HepG2 (cell line): ENCODE data around the gene GNG7. TPM values are rescaled to one million over a fixed set of nuclear protein-coding genes. Genes with fewer than 3 reads are reported as not detected.

Experiments used
- ATAC-seq: fragments of 200-7000 bp; cut with Tn5 transposase; 3 replicates; pipeline ENCODE4 v1.9.1; 2020; ENCODE audit warnings: mild to moderate bottlenecking, moderate library complexity
- BruUV-seq: library from RNA; stranded (reverse); fragments of 400-500 nt; replicated peaks from 2 replicates; lab custom pipeline; 2021; lab: Mats Ljungman, UMichigan
- CTCF ChIA-PET: fragments of 300-600 bp; formaldehyde crosslinking; extraction: SDS; loops from one replicate; lab custom pipeline; 2021; ENCODE audit warnings: low total read pairs, inconsistent platforms, low intra/inter-chr PET ratio; lab: Yijun Ruan, JAX
- POLR2A ChIA-PET: fragments of 350-600 bp; sonication (Branson Sonifier 250); formaldehyde crosslinking; loops from one replicate; lab custom pipeline; 2020; ENCODE audit warnings: antibody characterized with exemption, inconsistent platforms; lab: Yijun Ruan, JAX
- DNase-seq: peaks from one replicate; pipeline ENCODE4 v3.0.0-alpha.2; 2015; ENCODE audit warnings: low spot score
- FAIRE-seq: peaks from 3 replicates; lab custom pipeline; 2011; peaks lifted over from hg19 to GRCh38; lab: Jason Lieb, UNC
- H2AFZ ChIP-seq: one replicate; pipeline ENCODE4 v1.6.1; 2011; ENCODE audit warnings: low read length, inconsistent platforms
- H3K27ac ChIP-seq: fragments of 300-600 bp; 3 replicates; pipeline ENCODE4 v1.8.0; 2011; ENCODE audit warnings: mixed run types, mild to moderate bottlenecking, mixed read lengths, low read length, inconsistent platforms; ENCODE audit not compliant: insufficient read depth; ENCODE audit errors: extremely low read length
- H3K27me3 ChIP-seq, 2 experiments: fragments of 200-600 bp in 1 of 2; 2 replicates in 1 of 2; 3 replicates in 1 of 2; pipeline versions ENCODE4 v1.6.0 to v1.8.0; 2011; ENCODE audit warnings: low read length in 2 of 2, mild to moderate bottlenecking in 2 of 2, moderate library complexity in 2 of 2, inconsistent platforms in 1 of 2; ENCODE audit not compliant: insufficient read depth in 2 of 2, control insufficient read depth in 1 of 2
- H3K36me3 ChIP-seq, 2 experiments: fragments of 200-600 bp in 1 of 2; replicated peaks in 1 of 2; 2 replicates in 1 of 2; 3 replicates in 1 of 2; pipeline versions ENCODE4 v1.5.1 to v1.8.0; 2011; ENCODE audit warnings: low read length in 2 of 2, inconsistent platforms in 1 of 2; ENCODE audit not compliant: insufficient read depth in 2 of 2, control insufficient read depth in 1 of 2
- H3K4me1 ChIP-seq: 2 replicates; pipeline ENCODE4 v1.5.1; 2012; ENCODE audit warnings: low read length, inconsistent platforms; ENCODE audit not compliant: insufficient read depth
- H3K4me2 ChIP-seq: 2 replicates; pipeline ENCODE4 v1.6.0; 2011; ENCODE audit warnings: low read depth, low read length, inconsistent platforms
- H3K4me3 ChIP-seq, 3 experiments: fragments of 200-600 bp in 1 of 3; sonication (generic), shearing (Covaris generic) in 1 of 3; replicated peaks in 1 of 3; 2 replicates each; pipeline ENCODE4 v1.5.1; 2011 to 2016; ENCODE audit warnings: low read length in 3 of 3, inconsistent platforms in 2 of 3, low read depth in 2 of 3, mild to moderate bottlenecking in 2 of 3, control low read depth in 1 of 3, mixed read lengths in 1 of 3; ENCODE audit not compliant: insufficient read depth in 1 of 3
- H3K79me2 ChIP-seq: one replicate; pipeline ENCODE4 v1.6.1; 2011; ENCODE audit warnings: low read length, inconsistent platforms; ENCODE audit not compliant: insufficient read depth
- H3K9ac ChIP-seq: 2 replicates; pipeline ENCODE4 v1.6.0; 2011; ENCODE audit warnings: mild to moderate bottlenecking, low read depth, low read length, inconsistent platforms; ENCODE audit not compliant: insufficient read depth
- H3K9me3 ChIP-seq: 2 replicates; pipeline ENCODE4 v1.5.1; 2012; ENCODE audit warnings: mild to moderate bottlenecking, low read length
- H4K20me1 ChIP-seq: 2 replicates; pipeline ENCODE4 v1.6.0; 2011; ENCODE audit warnings: inconsistent platforms, mild to moderate bottlenecking, low read length, moderate library complexity; ENCODE audit not compliant: insufficient read depth
- CREB3 ChIP-seq: sonication (generic); formaldehyde crosslinking; IDR thresholded peaks from 2 replicates; pipeline ENCODE4 v1.5.0; 2020; ENCODE audit warnings: missing genetic modification reagents
- DZIP1 ChIP-seq: sonication (generic); formaldehyde crosslinking; IDR thresholded peaks from 2 replicates; pipeline ENCODE4 v1.5.0; 2020; ENCODE audit warnings: mild to moderate bottlenecking, missing genetic modification reagents
- ESRRA ChIP-seq: sonication (generic); formaldehyde crosslinking; IDR thresholded peaks from 2 replicates; pipeline ENCODE4 v1.5.1; 2020; ENCODE audit warnings: mild to moderate bottlenecking, low read depth, missing genetic modification reagents
- MAFK ChIP-seq, 2 experiments: IDR thresholded peaks in 1 of 2; conservative IDR thresholded peaks in 1 of 2; 2 replicates each; pipeline ENCODE4 v1.6.1; 2011; ENCODE audit warnings: improper control_type of control experiment in 2 of 2, low read length in 2 of 2
- SRSF1 ChIP-seq: fragments of 200-400 bp; formaldehyde crosslinking; optimal IDR thresholded peaks from 2 replicates; pipeline ENCODE3; 2017; ENCODE audit warnings: mild to moderate bottlenecking, low read depth, low read length, moderate library complexity
- ZBTB34 ChIP-seq: sonication (generic); formaldehyde crosslinking; IDR thresholded peaks from 2 replicates; pipeline ENCODE4 v1.8.0; 2022; ENCODE audit warnings: mild to moderate bottlenecking, missing genetic modification reagents
- ZBTB4 ChIP-seq: sonication (generic); formaldehyde crosslinking; IDR thresholded peaks from 2 replicates; pipeline ENCODE4 v1.4.0; 2020; ENCODE audit warnings: missing genetic modification reagents, mild to moderate bottlenecking, borderline replicate concordance
- ZNF274 ChIP-seq: sonication (generic); formaldehyde crosslinking; IDR thresholded peaks from 2 replicates; pipeline ENCODE4 v1.5.1; 2020; ENCODE audit warnings: mild to moderate bottlenecking, missing genetic modification reagents
- ZNF510 ChIP-seq: sonication (generic); formaldehyde crosslinking; IDR thresholded peaks from 2 replicates; pipeline ENCODE4 v1.4.0; 2020; ENCODE audit warnings: low read depth, mild to moderate bottlenecking, missing genetic modification reagents
- WGBS: methylation state at CpG from one replicate; pipeline ENCODE4 v1.1.6; 2017; ENCODE audit warnings: low lambda C conversion rate; 5-methylcytosine and 5-hydroxymethylcytosine counted together
- in situ Hi-C: cut with HindIII; loops from 2 replicates; pipeline ENCODE4 v1.10.0; 2017; ENCODE audit warnings: low pct_unique_long_range_greater_than_20kb; ENCODE audit not compliant: extremely low pct_ligation_motif_present
- intact Hi-C: fragments of 100-400 bp; cut with micrococcal nuclease; formaldehyde crosslinking; loops from one replicate; pipeline ENCODE4 v1.10.0; 2022; ENCODE audit not compliant: unreplicated experiment
- polyA plus RNA-seq, 8 experiments: library from polyadenylated mRNA; depleted of rRNA in 3 of 8; stranded (reverse) in 7 of 8; unstranded in 1 of 8; fragments of >200 nt; fragmentation: Illumina TruSeq in 4 of 8; extraction: Trizol in 4 of 8; gene quantifications; 2 replicates each; pipeline versions ENCODE4 v1.2.1 to v1.2.3, GENCODE V29; 2011 to 2016; ENCODE audit warnings: low read depth in 4 of 8, missing spikeins in 1 of 8, mixed read lengths in 1 of 8; ENCODE audit not compliant: insufficient read depth in 1 of 8
- total RNA-seq, 5 experiments: library from RNA; depleted of rRNA; stranded (reverse); fragments of >200 nt; fragmentation: Illumina TruSeq; extraction: Trizol; gene quantifications; 2 replicates each; pipeline ENCODE4 v1.2.3, GENCODE V29; 2016; ENCODE audit warnings: low read depth in 1 of 5

The GNG7 gene
- total and polyA plus RNA-seq, 2 of the 13 experiments (the other 11 are each of a cell fraction or from before 2014, with no cell fraction given) = 1.4 to 3.3 TPM

GRCh38 chr19:2483084-2483483, 219.4 kb downstream of the GNG7 start:
- FAIRE-seq (no peak), ATAC-seq (no peak), DNase-seq (no peak)
- peaks cover 0 to 16% of the 10 kb centered on the region in 2 experiments; a peak in 3 of 5 replicates for H3K27me3 ChIP-seq
- no peaks in the 10 kb centered on the region for H3K36me3 ChIP-seq
- BruUV-seq = no TSS peak
- CTCF ChIA-PET = no interaction called here
- in situ Hi-C loops = no loop called here
- TF ChIP-seq MAFK (conservative IDR thresholded peaks at IDR 0.05 in 1 of 2, IDR thresholded peaks at IDR 0.05 in 1 of 2; ENCODE audit: low read length in 2 of 2) (no peak), ZNF274 (no peak), CREB3 (CRISPR knock-in tag) (no peak), ZBTB34 (no peak), ESRRA (CRISPR knock-in tag) (no peak), SRSF1 (no peak), ZBTB4 (CRISPR knock-in tag) (no peak), DZIP1 (CRISPR knock-in tag) (no peak), ZNF510 (CRISPR knock-in tag) (no peak)
- H2AFZ ChIP-seq = no peak overlapping the region
- no peak overlapping the region for H3K27ac ChIP-seq
- POLR2A ChIA-PET = no interaction called here
- no peak overlapping the region for H3K4me2 ChIP-seq
- no peak overlapping the region for H3K4me3 ChIP-seq
- peaks cover 7% of the 10 kb centered on the region; the same call in 1 of the 2 replicates for H4K20me1 ChIP-seq
- intact Hi-C loops = no loop called here
- 31% methylated on average over 6 of the region's 6 CpGs for WGBS
- peaks cover 13% of the 10 kb centered on the region for H3K4me1 ChIP-seq
- H3K9ac ChIP-seq = no peak overlapping the region
- H3K9me3 ChIP-seq = no peaks in the 10 kb centered on the region
- H3K79me2 ChIP-seq = no peaks in the 10 kb centered on the region
